ENCODE measurements around the gene METTL15.

METTL15 gene

GRCh38 chr11:28228196-28228895 lies 120.2 kb downstream of the METTL15 start:
- POLR2A ChIA-PET = no interaction called here
- no peak for DNase-seq (ENCODE audit: extremely low spot score)
- CTCF ChIA-PET = no interaction called here
- no peak for TF ChIP-seq ELF4 (IDR thresholded peaks at IDR 0.05)
- TF ChIP-seq SUZ12 (IDR thresholded peaks at IDR 0.05) = no peak
- no peak for TF ChIP-seq SP1 (IDR thresholded peaks at IDR 0.05)
- no peak for TF ChIP-seq L3MBTL2 (conservative IDR thresholded peaks at IDR 0.05)
- TF ChIP-seq TARDBP (IDR thresholded peaks at IDR 0.05) = no peak
- TF ChIP-seq FOXM1 (IDR thresholded peaks at IDR 0.05; ENCODE audit: borderline replicate concordance) = no peak
- no peak for TF ChIP-seq FOXA1 (IDR thresholded peaks at IDR 0.05)
- TF ChIP-seq CTBP1 (IDR thresholded peaks at IDR 0.05; ENCODE audit: borderline replicate concordance) = no peak
- no peak for TF ChIP-seq ARNT (IDR thresholded peaks at IDR 0.05)
- no peak for TF ChIP-seq FOXK2 (IDR thresholded peaks at IDR 0.05)
- TF ChIP-seq PKNOX1 (IDR thresholded peaks at IDR 0.05) = no peak
- TF ChIP-seq ZNF384 (IDR thresholded peaks at IDR 0.05) = no peak
- TF ChIP-seq LEF1 (IDR thresholded peaks at IDR 0.05; ENCODE audit: borderline replicate concordance) = no peak
- TF ChIP-seq BHLHE40 (IDR thresholded peaks at IDR 0.05; ENCODE audit: borderline replicate concordance) = no peak
- TF ChIP-seq HDGF (IDR thresholded peaks at IDR 0.05; ENCODE audit: borderline replicate concordance) = no peak

GRCh38 chr11:28231475-28231874 lies 123.3 kb downstream of the METTL15 start:
- no peak for TF ChIP-seq HDGF (IDR thresholded peaks at IDR 0.05; ENCODE audit: borderline replicate concordance)
- TF ChIP-seq FOXM1 (IDR thresholded peaks at IDR 0.05; ENCODE audit: borderline replicate concordance) = no peak
- TF ChIP-seq ELF4 (IDR thresholded peaks at IDR 0.05) = no peak
- no peak for TF ChIP-seq LEF1 (IDR thresholded peaks at IDR 0.05; ENCODE audit: borderline replicate concordance)
- no peak for TF ChIP-seq SUZ12 (IDR thresholded peaks at IDR 0.05)
- TF ChIP-seq FOXK2 (IDR thresholded peaks at IDR 0.05) = no peak
- TF ChIP-seq PKNOX1 (IDR thresholded peaks at IDR 0.05) = no peak
- TF ChIP-seq CTBP1 (IDR thresholded peaks at IDR 0.05; ENCODE audit: borderline replicate concordance) = no peak
- no peak for TF ChIP-seq L3MBTL2 (conservative IDR thresholded peaks at IDR 0.05)
- TF ChIP-seq ZNF384 (IDR thresholded peaks at IDR 0.05) = no peak
- no peak for TF ChIP-seq NFRKB (IDR thresholded peaks at IDR 0.05)
- CTCF ChIA-PET = no interaction called here
- POLR2A ChIA-PET = no interaction called here
- DNase-seq (ENCODE audit: extremely low spot score) = no peak

- TF ChIP-seq SUZ12 (IDR thresholded peaks at IDR 0.05) = no peak
- no peak for TF ChIP-seq LEF1 (IDR thresholded peaks at IDR 0.05; ENCODE audit: borderline replicate concordance)
- no peak for TF ChIP-seq BHLHE40 (IDR thresholded peaks at IDR 0.05; ENCODE audit: borderline replicate concordance)
- TF ChIP-seq FOXA1 (IDR thresholded peaks at IDR 0.05) = no peak
- no peak for TF ChIP-seq ELF4 (IDR thresholded peaks at IDR 0.05)
- no peak for TF ChIP-seq HDGF (IDR thresholded peaks at IDR 0.05; ENCODE audit: borderline replicate concordance)
- no peak for TF ChIP-seq CTBP1 (IDR thresholded peaks at IDR 0.05; ENCODE audit: borderline replicate concordance)
- no peak for TF ChIP-seq PKNOX1 (IDR thresholded peaks at IDR 0.05)
- no peak for TF ChIP-seq ZNF384 (IDR thresholded peaks at IDR 0.05)
- no peak for TF ChIP-seq SP1 (IDR thresholded peaks at IDR 0.05)
- no peak for TF ChIP-seq FOXM1 (IDR thresholded peaks at IDR 0.05; ENCODE audit: borderline replicate concordance)
- TF ChIP-seq TARDBP (IDR thresholded peaks at IDR 0.05) = no peak
- no peak for TF ChIP-seq NFRKB (IDR thresholded peaks at IDR 0.05)
- TF ChIP-seq ARNT (IDR thresholded peaks at IDR 0.05) = no peak
- no peak for TF ChIP-seq FOXK2 (IDR thresholded peaks at IDR 0.05)
- no peak for TF ChIP-seq L3MBTL2 (conservative IDR thresholded peaks at IDR 0.05)
- POLR2A ChIA-PET = no interaction called here
- DNase-seq (ENCODE audit: extremely low spot score) = no peak
- CTCF ChIA-PET = no interaction called here
These were observed 124.5 kb downstream of the METTL15 start for GRCh38 chr11:28232649-28233048.

GRCh38 chr11:28241760-28242159 lies 133.6 kb downstream of the METTL15 start:
- TF ChIP-seq CTBP1 (IDR thresholded peaks at IDR 0.05; ENCODE audit: borderline replicate concordance) (no peak), SUZ12 (IDR thresholded peaks at IDR 0.05) (no peak), ARNT (IDR thresholded peaks at IDR 0.05) (no peak), FOXM1 (IDR thresholded peaks at IDR 0.05; ENCODE audit: borderline replicate concordance) (no peak), L3MBTL2 (conservative IDR thresholded peaks at IDR 0.05) (no peak), FOXA1 (IDR thresholded peaks at IDR 0.05) (no peak), NFRKB (IDR thresholded peaks at IDR 0.05) (no peak), LEF1 (IDR thresholded peaks at IDR 0.05; ENCODE audit: borderline replicate concordance) (no peak), FOXK2 (IDR thresholded peaks at IDR 0.05) (no peak), PKNOX1 (IDR thresholded peaks at IDR 0.05) (no peak), ZNF384 (IDR thresholded peaks at IDR 0.05) (no peak), HDGF (IDR thresholded peaks at IDR 0.05; ENCODE audit: borderline replicate concordance) (no peak), ELF4 (IDR thresholded peaks at IDR 0.05) (no peak), TARDBP (IDR thresholded peaks at IDR 0.05) (no peak), BHLHE40 (IDR thresholded peaks at IDR 0.05; ENCODE audit: borderline replicate concordance) (no peak), SP1 (IDR thresholded peaks at IDR 0.05) (no peak)
- no peak for DNase-seq (ENCODE audit: extremely low spot score)
- CTCF ChIA-PET = no interaction called here
- POLR2A ChIA-PET = no interaction called here

DNA sequence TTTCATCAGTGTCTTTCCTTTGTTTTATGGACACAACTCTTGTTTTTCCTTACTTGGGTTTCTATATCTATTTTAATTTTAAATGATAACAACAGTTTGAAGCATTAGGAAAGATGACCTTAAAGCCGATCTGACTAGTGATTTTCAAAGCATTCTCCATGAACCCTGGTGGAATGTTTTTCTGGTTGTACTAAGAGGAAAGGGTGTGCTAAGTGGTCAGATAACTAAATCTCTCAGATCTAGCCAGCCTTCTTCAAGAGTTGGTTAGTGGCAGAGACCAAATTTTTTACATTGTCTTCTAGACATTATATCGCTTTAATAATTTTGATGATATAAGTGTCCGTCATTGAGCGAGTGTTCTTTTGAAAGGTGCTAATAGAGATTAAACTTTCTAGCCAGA lies 134.4 kb downstream of the METTL15 start:
- no peak for TF ChIP-seq PKNOX1 (IDR thresholded peaks at IDR 0.05)
- TF ChIP-seq TARDBP (IDR thresholded peaks at IDR 0.05) = no peak
- POLR2A ChIA-PET = no interaction called here

More for the DNA sequence above, 134.4 kb downstream of the METTL15 start:
- DNase-seq (ENCODE audit: extremely low spot score) = no peak
- CTCF ChIA-PET = no interaction called here
